Activated CD8-positive, alpha-beta memory T cell treated with anti-CD3 and anti-CD28 coated beads for 24 hours (primary cell): ENCODE data around the gene CYP3A4.
"Not testable (repeated sequence)": the region's sequence is repeated elsewhere in the genome, so short reads cannot be mapped to it uniquely, and the experiment has no call there.

Experiments used
- DNase-seq: peaks from one replicate; pipeline ENCODE4 v3.0.0-alpha.2; 2020

CYP3A4 gene

GRCh38 chr7:99784007-99784406 is at the start of gene CYP3A4:
Gene CYP3A4 (minus strand): TSS chr7:99784184. CDS start chr7:99784081, 103 bp downstream.
- DNase-seq, result no peak

- no peak for DNase-seq
Measured at GRCh38 chr7:99833289-99833877, 49.4 kb upstream of the CYP3A4 start.

- DNase-seq, result no peak
Measured at GRCh38 chr7:99831595-99831994, 47.6 kb upstream of the CYP3A4 start.

GRCh38 chr7:99829524-99830160 is 45.7 kb upstream of the CYP3A4 start:
- no peak for DNase-seq

GRCh38 chr7:99828811-99829210 is 44.8 kb upstream of the CYP3A4 start:
- no peak for DNase-seq

- DNase-seq, result no peak
Measured at GRCh38 chr7:99827040-99827778, 43.2 kb upstream of the CYP3A4 start.

- no peak for DNase-seq
Measured at GRCh38 chr7:99825873-99826272, 41.9 kb upstream of the CYP3A4 start.

GRCh38 chr7:99825452-99825851 is 41.5 kb upstream of the CYP3A4 start:
- no peak for DNase-seq

GRCh38 chr7:99824091-99824490 is 40.1 kb upstream of the CYP3A4 start:
- DNase-seq, result no peak

- no peak for DNase-seq
Measured at GRCh38 chr7:99822731-99823718, 39.0 kb upstream of the CYP3A4 start.

- DNase-seq, result no peak
Measured at GRCh38 chr7:99820408-99821027, 36.5 kb upstream of the CYP3A4 start.

GRCh38 chr7:99808766-99809165 is 24.8 kb upstream of the CYP3A4 start:
- DNase-seq, result no peak

- DNase-seq, result no peak
Measured at GRCh38 chr7:99806839-99807478, 23.0 kb upstream of the CYP3A4 start.

GRCh38 chr7:99805641-99806040 is 21.7 kb upstream of the CYP3A4 start:
- DNase-seq, result no peak

- DNase-seq, result not testable (repeated sequence)
Measured at GRCh38 chr7:99803118-99803517, 19.1 kb upstream of the CYP3A4 start.

GRCh38 chr7:99801407-99801806 is 17.4 kb upstream of the CYP3A4 start:
- DNase-seq, result not testable (repeated sequence)

- DNase-seq, result no peak
Measured at GRCh38 chr7:99798972-99799371, 15.0 kb upstream of the CYP3A4 start.

GRCh38 chr7:99795864-99796263 is 11.9 kb upstream of the CYP3A4 start:
- DNase-seq, result not testable (repeated sequence)

GRCh38 chr7:99794585-99795502 is 10.9 kb upstream of the CYP3A4 start:
- no peak for DNase-seq

GRCh38 chr7:99793443-99793842 is 9.5 kb upstream of the CYP3A4 start:
- DNase-seq, result no peak

- no peak for DNase-seq
Measured at GRCh38 chr7:99792967-99793366, 9.0 kb upstream of the CYP3A4 start.
